Fibroblast of mammary gland (primary cell): ENCODE measurements around the gene EOLA1.

Experiments
- DNase-seq: peaks from one replicate; pipeline ENCODE4 v3.0.0-alpha.2; 2010; ENCODE audit warnings: low read depth
- H3K4me3 ChIP-seq: 2 replicates; pipeline ENCODE4 v1.5.1; 2011; ENCODE audit warnings: low read depth, mild to moderate bottlenecking, low read length, moderate library complexity; ENCODE audit not compliant: control insufficient read depth
- TF ChIP-seq, protein P1 (sequence below): conservative IDR thresholded peaks from 2 replicates; pipeline ENCODE4 v1.5.1; 2011; ENCODE audit warnings: low read depth, low read length, inconsistent platforms; ENCODE audit not compliant: control insufficient read depth, insufficient read depth

The EOLA1 gene

DNA sequence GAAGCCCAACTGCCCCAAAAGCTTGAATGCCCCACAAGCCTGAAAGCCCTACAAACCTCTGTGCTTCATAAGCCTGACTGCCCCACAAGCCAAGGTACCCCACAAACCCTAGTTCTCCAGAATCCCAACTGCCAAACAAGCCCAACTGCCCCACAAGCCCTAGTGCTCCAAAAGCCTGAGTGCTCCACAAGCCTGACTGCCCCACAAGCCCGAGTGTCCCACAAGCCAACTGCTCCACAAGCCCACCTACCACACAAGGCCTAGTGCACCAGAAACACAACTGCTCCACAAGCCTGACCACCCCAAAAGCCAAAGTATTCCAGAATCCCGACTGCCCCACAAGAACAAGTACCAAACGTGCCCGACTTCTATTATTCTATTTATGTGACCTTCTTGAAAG is 22.5 kb downstream of the EOLA1 start:
- TF ChIP-seq, protein P1, sequence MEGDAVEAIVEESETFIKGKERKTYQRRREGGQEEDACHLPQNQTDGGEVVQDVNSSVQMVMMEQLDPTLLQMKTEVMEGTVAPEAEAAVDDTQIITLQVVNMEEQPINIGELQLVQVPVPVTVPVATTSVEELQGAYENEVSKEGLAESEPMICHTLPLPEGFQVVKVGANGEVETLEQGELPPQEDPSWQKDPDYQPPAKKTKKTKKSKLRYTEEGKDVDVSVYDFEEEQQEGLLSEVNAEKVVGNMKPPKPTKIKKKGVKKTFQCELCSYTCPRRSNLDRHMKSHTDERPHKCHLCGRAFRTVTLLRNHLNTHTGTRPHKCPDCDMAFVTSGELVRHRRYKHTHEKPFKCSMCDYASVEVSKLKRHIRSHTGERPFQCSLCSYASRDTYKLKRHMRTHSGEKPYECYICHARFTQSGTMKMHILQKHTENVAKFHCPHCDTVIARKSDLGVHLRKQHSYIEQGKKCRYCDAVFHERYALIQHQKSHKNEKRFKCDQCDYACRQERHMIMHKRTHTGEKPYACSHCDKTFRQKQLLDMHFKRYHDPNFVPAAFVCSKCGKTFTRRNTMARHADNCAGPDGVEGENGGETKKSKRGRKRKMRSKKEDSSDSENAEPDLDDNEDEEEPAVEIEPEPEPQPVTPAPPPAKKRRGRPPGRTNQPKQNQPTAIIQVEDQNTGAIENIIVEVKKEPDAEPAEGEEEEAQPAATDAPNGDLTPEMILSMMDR: no peak
- DNase-seq: no peak

DNA sequence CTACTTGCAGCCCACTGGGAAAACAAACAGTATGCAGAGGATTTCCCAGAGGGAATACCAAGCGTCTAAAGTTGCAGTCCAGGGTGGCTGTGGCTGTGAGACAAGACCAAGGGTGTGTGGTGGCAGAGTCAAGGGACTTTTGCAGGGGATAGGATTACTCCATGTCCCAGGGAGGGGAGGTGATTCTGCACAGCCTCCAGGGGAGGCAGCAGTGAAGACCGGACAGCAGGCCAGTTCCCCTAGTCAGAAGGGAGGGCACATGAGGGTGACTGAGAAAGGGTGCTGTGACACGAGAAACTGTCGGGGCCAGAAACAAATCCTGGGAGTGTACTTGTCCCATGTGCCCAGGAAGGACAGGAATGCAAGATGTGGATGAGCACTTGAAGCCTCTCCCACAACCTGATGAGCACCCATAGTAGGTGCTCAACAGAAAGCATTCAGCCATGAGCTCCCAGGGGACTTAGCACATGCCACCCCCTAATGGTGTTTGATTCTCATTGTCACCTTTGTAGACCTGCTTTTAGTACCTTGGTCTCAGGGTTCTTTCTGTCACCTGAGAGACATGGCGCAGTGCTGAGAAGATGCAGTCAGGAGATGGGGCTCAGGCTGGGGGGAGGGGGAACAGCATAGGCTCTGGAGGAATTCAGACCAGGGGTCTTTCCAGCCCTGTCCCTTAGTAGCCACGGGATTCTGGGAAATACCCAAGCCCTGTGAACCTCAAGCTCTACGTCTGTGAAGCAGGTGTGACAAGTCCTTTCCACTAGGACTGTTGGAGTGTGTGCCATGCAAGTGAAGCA is 27.0 kb downstream of the EOLA1 start:
- DNase-seq: no peak
- TF ChIP-seq, protein P1: no peak
- no peak overlapping the region for H3K4me3 ChIP-seq

More for the DNA sequence above, 22.5 kb downstream of the EOLA1 start:
- no peak overlapping the region for H3K4me3 ChIP-seq

DNA sequence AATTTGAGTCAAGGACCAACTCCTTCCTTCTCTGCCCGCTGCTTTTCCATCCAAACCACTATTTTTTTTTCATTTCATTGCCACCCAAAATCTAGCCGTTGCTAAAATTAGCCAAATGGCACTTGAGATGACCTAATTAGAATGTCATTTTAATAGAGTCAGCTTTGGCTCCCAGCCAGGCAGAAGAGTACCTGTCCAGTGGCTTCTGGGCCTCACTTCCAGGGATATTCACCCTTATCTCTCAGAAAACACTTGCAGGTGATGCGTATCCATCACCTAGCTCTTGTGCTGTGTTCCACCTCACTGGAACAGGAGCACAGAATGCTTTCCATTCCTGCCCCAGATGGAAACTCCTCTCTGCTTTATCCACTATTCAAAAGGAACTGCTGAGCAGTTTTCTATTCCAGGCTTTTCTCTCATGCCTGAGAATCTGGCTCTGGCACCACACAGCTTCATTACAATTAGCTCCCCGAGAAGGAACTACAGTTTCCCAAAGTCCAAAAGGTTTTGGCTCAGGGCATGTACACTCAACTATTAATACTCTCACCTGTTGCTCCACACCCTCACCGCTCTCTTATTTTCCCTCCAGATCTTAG is 28.0 kb downstream of the EOLA1 start:
- TF ChIP-seq, protein P1: no peak

DNA sequence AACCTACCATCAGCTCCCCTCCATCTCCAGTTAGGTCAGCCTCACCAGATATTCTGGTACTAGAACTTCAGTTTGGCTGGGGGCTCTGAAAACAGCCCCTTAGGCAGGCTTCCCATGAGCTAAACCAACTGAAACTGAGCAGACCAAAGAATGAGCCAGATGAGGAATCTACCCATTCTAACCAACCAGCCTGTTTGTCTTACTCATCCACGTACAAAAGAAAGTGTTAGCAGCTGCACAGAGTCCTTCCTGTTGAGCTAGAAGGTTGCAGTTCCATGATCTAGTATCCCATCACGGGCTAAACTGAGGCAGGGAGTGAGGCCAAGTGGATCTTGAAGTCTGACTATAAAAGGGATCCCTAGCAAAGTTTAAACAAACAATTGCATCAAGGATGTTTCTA is 29.0 kb downstream of the EOLA1 start:
- DNase-seq: no peak
- no peak overlapping the region for H3K4me3 ChIP-seq
- TF ChIP-seq, protein P1: no peak

More for the DNA sequence above, 28.0 kb downstream of the EOLA1 start:
- H3K4me3 ChIP-seq: no peak overlapping the region
- DNase-seq: no peak

DNA sequence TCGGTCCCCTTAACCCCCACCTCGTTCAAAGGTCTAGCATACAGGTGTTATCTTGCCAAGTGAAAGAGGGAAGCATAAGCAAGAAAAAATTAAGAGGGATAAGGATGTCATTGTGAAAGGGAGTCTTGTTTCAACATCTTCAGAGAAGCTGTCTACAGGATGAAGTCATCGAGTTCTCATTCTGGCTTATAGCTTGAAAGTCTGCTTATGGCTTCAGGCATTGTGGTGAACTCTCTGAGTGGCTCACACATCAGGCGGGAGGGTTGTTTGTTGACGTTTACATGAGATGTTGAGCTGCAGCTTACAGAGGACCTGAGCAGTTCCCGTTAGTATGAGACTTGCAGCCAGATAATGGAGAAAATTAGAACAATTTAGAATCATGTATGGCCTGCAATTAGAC is 29.9 kb downstream of the EOLA1 start:
- TF ChIP-seq, protein P1: no peak
- peak; percentile 41 for DNase-seq

DNA sequence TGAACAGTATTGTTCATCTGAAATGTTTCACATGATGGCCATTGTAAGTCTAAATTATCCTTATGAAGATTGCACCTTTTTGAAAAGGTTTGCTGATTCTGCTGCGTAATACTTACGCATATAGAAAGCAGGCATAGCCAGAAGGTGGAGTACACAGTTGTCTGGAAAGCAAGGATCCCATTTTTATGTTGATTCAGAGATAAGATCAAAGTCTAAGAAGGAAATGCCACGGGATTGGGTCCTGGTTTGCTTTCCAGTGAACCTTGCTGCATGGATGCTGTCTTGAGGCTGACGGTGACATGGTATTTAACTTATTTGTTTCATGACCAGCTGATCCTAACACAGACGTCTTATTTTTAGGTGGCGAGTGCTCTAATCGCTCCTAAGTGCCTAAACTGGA is 31.0 kb downstream of the EOLA1 start:
- DNase-seq: no peak
- H3K4me3 ChIP-seq: no peak overlapping the region
- TF ChIP-seq, protein P1: no peak

More for the DNA sequence above, 29.9 kb downstream of the EOLA1 start:
- H3K4me3 ChIP-seq: no peak overlapping the region
